GM18858 (cell line): ENCODE measurements around the gene CCM2.

ENCODE experiments used
- ATAC-seq: cut with Tn5 transposase; IDR thresholded peaks from one replicate; pipeline ENCODE4 v1.9.1; 2021; ENCODE audit not compliant: unreplicated experiment

The CCM2 gene

GRCh38 chr7:45077579-45077978 is 77.6 kb downstream of the CCM2 start:
- no peak for ATAC-seq

- ATAC-seq: no peak
Measured at GRCh38 chr7:45078125-45078681, 78.2 kb downstream of the CCM2 start.

GRCh38 chr7:45080265-45080957 is 80.4 kb downstream of the CCM2 start:
- no peak for ATAC-seq

- no peak for ATAC-seq
Measured at GRCh38 chr7:45080958-45081669, 81.1 kb downstream of the CCM2 start.

- ATAC-seq: no peak
Measured at GRCh38 chr7:45081670-45081974, 81.6 kb downstream of the CCM2 start.

- no peak for ATAC-seq
Measured at GRCh38 chr7:45082031-45082830, 82.2 kb downstream of the CCM2 start.

- ATAC-seq: no peak
Measured at GRCh38 chr7:45082831-45083331, 82.9 kb downstream of the CCM2 start.

- no peak for ATAC-seq
Measured at GRCh38 chr7:45084336-45084735, 84.3 kb downstream of the CCM2 start.

GRCh38 chr7:45084901-45085618 is 85.1 kb downstream of the CCM2 start:
- no peak for ATAC-seq

GRCh38 chr7:45085619-45086200 is 85.7 kb downstream of the CCM2 start:
- ATAC-seq: no peak

- ATAC-seq: no peak
Measured at GRCh38 chr7:45086331-45087065, 86.5 kb downstream of the CCM2 start.

- ATAC-seq: no peak
Measured at GRCh38 chr7:45087301-45088145, 87.5 kb downstream of the CCM2 start.

- no peak for ATAC-seq
Measured at GRCh38 chr7:45088146-45088701, 88.2 kb downstream of the CCM2 start.

GRCh38 chr7:45088821-45089340 is 88.9 kb downstream of the CCM2 start, which contains the start of gene NACAD:
TSS of gene NACAD (minus strand) at chr7:45088969. CDS start at chr7:45088894, 75 bp downstream.
- no peak for ATAC-seq

GRCh38 chr7:45089341-45089891 is 89.4 kb downstream of the CCM2 start:
- ATAC-seq: no peak

- no peak for ATAC-seq
Measured at GRCh38 chr7:45092100-45092930, 92.3 kb downstream of the CCM2 start.

- no peak for ATAC-seq
Measured at GRCh38 chr7:45092931-45093235, 92.9 kb downstream of the CCM2 start.
